ENCODE results near the gene MCF2L2. TPM values are rescaled to one million over a fixed set of nuclear protein-coding genes. Genes with fewer than 3 reads are reported as not detected.

Gene MCF2L2
- total and polyA plus RNA-seq, 7 experiments from 2014 or later, result 0.15 to 4.3 (median 0.47) TPM; not detected in 1

DNA sequence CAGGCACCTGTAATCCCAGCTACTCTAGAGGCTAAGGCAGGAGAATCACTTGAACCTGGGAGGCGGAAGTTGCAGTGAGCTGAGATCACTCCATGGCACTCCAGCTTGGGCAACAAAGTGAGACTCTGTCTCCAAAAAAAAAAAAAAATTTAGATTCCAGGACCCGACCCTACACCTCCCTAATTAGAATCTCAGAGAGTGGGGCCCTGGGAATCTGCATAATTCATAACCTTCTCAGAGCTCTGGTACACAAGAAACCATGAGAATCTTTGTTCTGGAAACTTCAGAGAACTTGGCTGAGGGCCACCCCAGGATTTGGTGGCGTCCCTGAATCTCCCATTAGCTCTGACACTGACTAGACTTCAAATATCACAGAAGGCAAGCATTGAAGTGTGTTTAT, 143.8 kb downstream of the MCF2L2 start:
- no peak overlapping the region for H3K4me3 ChIP-seq (ENCODE audit: low read length)
- Mint-ChIP-seq H3K4me3 (no peak overlapping the region), H3K36me3 (no peaks in the 10 kb centered on the region), H3K9me3 (no peaks in the 10 kb centered on the region), H3K27me3 (no peaks in the 10 kb centered on the region), H3K4me1 (peaks cover 0 to 30% (median 18%) of the 10 kb centered on the region in 7 donors), H3K27ac (peak overlapping the region in 2 of 9 donors; percentile 58 to 82)
- no peak overlapping the region for H3K27ac ChIP-seq (ENCODE audit: low read depth, low read length)
- ATAC-seq (no peak), DNase-seq (no peak)
- POLR2A ChIA-PET, result no interaction called here
- CTCF ChIA-PET, result no interaction called here
- intact Hi-C loops (cut with micrococcal nuclease), result loop anchor here in 1 of 2 donors (2.0 to 10.0 kb wide), 3 partner anchors 14 to 270 kb away; partner anchors contain the start of gene KLHL6
- H3K27me3 ChIP-seq (ENCODE audit: control insufficient read depth in 2 of 2, insufficient read depth in 2 of 2, low read length in 2 of 2), result no peaks in the 10 kb centered on the region
- H3K36me3 ChIP-seq (ENCODE audit: control insufficient read depth in 2 of 3, insufficient read depth in 3 of 3, low read length in 3 of 3), result no peaks in the 10 kb centered on the region
- no peaks in the 10 kb centered on the region for H3K9me3 ChIP-seq (ENCODE audit: control insufficient read depth in 2 of 3, low read length in 3 of 3)
- peaks cover 14 to 19% of the 10 kb centered on the region in 2 donors for H3K4me1 ChIP-seq (ENCODE audit: control insufficient read depth in 2 of 2, insufficient read depth in 2 of 2, low read length in 2 of 2)

DNA sequence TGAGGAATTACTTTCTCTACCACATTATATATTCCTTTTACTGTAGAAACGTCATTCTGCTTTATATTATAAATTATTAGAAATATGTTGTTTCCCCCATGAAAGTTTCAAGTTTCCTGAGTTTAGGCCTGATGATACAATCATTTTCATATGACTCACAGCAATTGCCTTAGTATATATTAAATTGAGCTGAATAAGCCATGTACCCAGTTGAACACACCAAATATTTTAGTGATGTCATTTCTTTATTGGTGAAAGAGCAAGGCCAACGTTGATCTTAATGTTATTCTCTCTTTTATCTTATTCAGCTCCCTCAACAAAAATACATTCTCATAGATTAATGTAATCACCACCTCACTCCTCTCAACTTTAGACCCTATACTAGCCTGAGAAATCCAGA, 144.5 kb downstream of the MCF2L2 start:
- ChIA-PET POLR2A (no interaction called here), CTCF (no interaction called here)
- Histone ChIP-seq H3K36me3 (ENCODE audit: control insufficient read depth in 2 of 3, insufficient read depth in 3 of 3, low read length in 3 of 3) (no peaks in the 10 kb centered on the region), H3K4me3 (ENCODE audit: low read length) (no peak overlapping the region), H3K27me3 (ENCODE audit: control insufficient read depth in 2 of 2, insufficient read depth in 2 of 2, low read length in 2 of 2) (no peaks in the 10 kb centered on the region), H3K4me1 (ENCODE audit: control insufficient read depth in 2 of 2, insufficient read depth in 2 of 2, low read length in 2 of 2) (peaks cover 14 to 19% of the 10 kb centered on the region in 2 donors), H3K9me3 (ENCODE audit: control insufficient read depth in 2 of 3, low read length in 3 of 3) (no peaks in the 10 kb centered on the region), H3K27ac (ENCODE audit: low read depth, low read length) (no peak overlapping the region)
- Mint-ChIP-seq H3K36me3 (no peaks in the 10 kb centered on the region), H3K4me1 (peaks cover 0 to 30% (median 18%) of the 10 kb centered on the region in 7 donors), H3K27me3 (no peaks in the 10 kb centered on the region), H3K27ac (peak overlapping the region in 2 of 9 donors; percentile 46 to 58), H3K4me3 (no peak overlapping the region), H3K9me3 (no peaks in the 10 kb centered on the region)
- DNase-seq (no peak), ATAC-seq (no peak)
- intact Hi-C loops (cut with micrococcal nuclease), result loop anchor here in 1 of 2 donors (2.0 to 10.0 kb wide), 3 partner anchors 13 to 271 kb away; partner anchors contain the start of gene KLHL6

- intact Hi-C loops (cut with micrococcal nuclease), result loop anchor here in 1 of 2 donors (10.0 kb wide), 1 partner anchor 274 kb away; the partner anchor contains the start of gene KLHL6
- H3K27me3 ChIP-seq (ENCODE audit: control insufficient read depth in 2 of 2, insufficient read depth in 2 of 2, low read length in 2 of 2), result no peaks in the 10 kb centered on the region
- CTCF ChIA-PET, result interaction anchor here (1.6 kb wide), 1 partner anchor 101 kb away, joined by 4 read pairs; no protein-coding TSS in a partner anchor
- H3K27ac ChIP-seq (ENCODE audit: low read depth, low read length), result no peak overlapping the region
- peaks cover 0 to 23% (median 14%) of the 10 kb centered on the region in 7 donors for H3K4me1 Mint-ChIP-seq
- no peaks in the 10 kb centered on the region for H3K27me3 Mint-ChIP-seq
- no peaks in the 10 kb centered on the region for H3K9me3 ChIP-seq (ENCODE audit: control insufficient read depth in 2 of 3, low read length in 3 of 3)
- DNase-seq (no peak), ATAC-seq (no peak)
- no peaks in the 10 kb centered on the region for H3K9me3 Mint-ChIP-seq
- H3K36me3 ChIP-seq (ENCODE audit: control insufficient read depth in 2 of 3, insufficient read depth in 3 of 3, low read length in 3 of 3), result no peaks in the 10 kb centered on the region
- no peak overlapping the region for H3K4me3 ChIP-seq (ENCODE audit: low read length)
- no peaks in the 10 kb centered on the region for H3K36me3 Mint-ChIP-seq
- no peak overlapping the region for H3K4me3 Mint-ChIP-seq
- H3K27ac Mint-ChIP-seq, result no peak overlapping the region
- peaks cover 13 to 14% of the 10 kb centered on the region in 2 donors for H3K4me1 ChIP-seq (ENCODE audit: control insufficient read depth in 2 of 2, insufficient read depth in 2 of 2, low read length in 2 of 2)
- POLR2A ChIA-PET, result no interaction called here
Measured at GRCh38 chr3:183281126-183281797, 147.2 kb downstream of the MCF2L2 start.

- H3K9me3 ChIP-seq (ENCODE audit: control insufficient read depth in 2 of 3, low read length in 3 of 3), result no peaks in the 10 kb centered on the region
- no peak overlapping the region for H3K4me3 ChIP-seq (ENCODE audit: low read length)
- Mint-ChIP-seq H3K9me3 (no peaks in the 10 kb centered on the region), H3K4me3 (no peak overlapping the region), H3K27ac (no peak overlapping the region), H3K4me1 (peaks cover 0 to 10% (median 5%) of the 10 kb centered on the region in 7 donors), H3K36me3 (peaks cover 0 to 3% (median 0%) of the 10 kb centered on the region in 5 donors), H3K27me3 (no peaks in the 10 kb centered on the region)
- H3K27me3 ChIP-seq (ENCODE audit: control insufficient read depth in 2 of 2, insufficient read depth in 2 of 2, low read length in 2 of 2), result no peaks in the 10 kb centered on the region
- intact Hi-C loops (cut with micrococcal nuclease), result no loop called here
- CTCF ChIA-PET, result interaction anchor here (0.7 kb wide), 1 partner anchor 104 kb away, joined by 3 read pairs; no protein-coding TSS in a partner anchor
- ATAC-seq (no peak), DNase-seq (no peak)
- no peaks in the 10 kb centered on the region for H3K4me1 ChIP-seq (ENCODE audit: control insufficient read depth in 2 of 2, insufficient read depth in 2 of 2, low read length in 2 of 2)
- H3K27ac ChIP-seq (ENCODE audit: low read depth, low read length), result no peak overlapping the region
- POLR2A ChIA-PET, result no interaction called here
- no peaks in the 10 kb centered on the region for H3K36me3 ChIP-seq (ENCODE audit: control insufficient read depth in 2 of 3, insufficient read depth in 3 of 3, low read length in 3 of 3)
Measured at GRCh38 chr3:183279371-183279770, 149.0 kb downstream of the MCF2L2 start.

GRCh38 chr3:183278479-183279088, 149.8 kb downstream of the MCF2L2 start:
- DNase-seq, result no peak

DNA sequence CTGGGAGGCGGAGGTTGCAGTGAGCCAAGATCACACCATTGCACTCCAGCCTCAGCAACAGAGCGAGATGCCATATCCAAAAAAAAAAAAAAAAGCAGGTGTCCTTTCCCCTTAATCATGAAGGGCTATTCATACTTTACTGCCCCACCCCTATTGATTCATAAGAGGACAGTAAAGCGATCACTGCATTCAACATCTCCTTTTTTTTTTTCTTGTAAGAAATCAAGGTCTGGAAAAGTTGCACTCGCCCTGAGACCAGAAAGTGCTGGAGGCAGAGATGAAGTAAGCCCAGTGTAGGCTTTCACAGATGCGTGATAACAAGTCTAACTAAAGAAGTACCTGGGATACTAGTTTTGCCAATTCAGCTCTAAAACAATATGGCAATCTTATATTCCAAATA, 151.2 kb downstream of the MCF2L2 start:
- no peak for ATAC-seq
- Mint-ChIP-seq H3K36me3 (peaks cover 0 to 3% (median 0%) of the 10 kb centered on the region in 5 donors), H3K27ac (no peak overlapping the region), H3K4me1 (peaks cover 0 to 9% (median 5%) of the 10 kb centered on the region in 7 donors), H3K4me3 (no peak overlapping the region), H3K27me3 (no peaks in the 10 kb centered on the region), H3K9me3 (no peaks in the 10 kb centered on the region)
- Histone ChIP-seq H3K27ac (ENCODE audit: low read depth, low read length) (no peak overlapping the region), H3K9me3 (ENCODE audit: control insufficient read depth in 2 of 3, low read length in 3 of 3) (no peaks in the 10 kb centered on the region), H3K36me3 (ENCODE audit: control insufficient read depth in 2 of 3, insufficient read depth in 3 of 3, low read length in 3 of 3) (no peaks in the 10 kb centered on the region), H3K4me1 (ENCODE audit: control insufficient read depth in 2 of 2, insufficient read depth in 2 of 2, low read length in 2 of 2) (no peaks in the 10 kb centered on the region), H3K4me3 (ENCODE audit: low read length) (no peak overlapping the region), H3K27me3 (ENCODE audit: control insufficient read depth in 2 of 2, insufficient read depth in 2 of 2, low read length in 2 of 2) (no peaks in the 10 kb centered on the region)
- POLR2A ChIA-PET, result no interaction called here
- intact Hi-C loops (cut with micrococcal nuclease), result no loop called here
- CTCF ChIA-PET, result no interaction called here
- DNase-seq, result no peak

More at GRCh38 chr3:183278479-183279088, 149.8 kb downstream of the MCF2L2 start:
- Mint-ChIP-seq H3K27me3 (no peaks in the 10 kb centered on the region), H3K4me1 (peaks cover 0 to 8% (median 4%) of the 10 kb centered on the region in 7 donors), H3K36me3 (peaks cover 0 to 3% (median 0%) of the 10 kb centered on the region in 5 donors), H3K9me3 (no peaks in the 10 kb centered on the region), H3K27ac (no peak overlapping the region), H3K4me3 (no peak overlapping the region)
- ATAC-seq, result no peak
- Histone ChIP-seq H3K4me3 (ENCODE audit: low read length) (no peak overlapping the region), H3K36me3 (ENCODE audit: control insufficient read depth in 2 of 3, insufficient read depth in 3 of 3, low read length in 3 of 3) (no peaks in the 10 kb centered on the region), H3K27ac (ENCODE audit: low read depth, low read length) (no peak overlapping the region), H3K9me3 (ENCODE audit: control insufficient read depth in 2 of 3, low read length in 3 of 3) (no peaks in the 10 kb centered on the region), H3K27me3 (ENCODE audit: control insufficient read depth in 2 of 2, insufficient read depth in 2 of 2, low read length in 2 of 2) (no peaks in the 10 kb centered on the region), H3K4me1 (ENCODE audit: control insufficient read depth in 2 of 2, insufficient read depth in 2 of 2, low read length in 2 of 2) (no peaks in the 10 kb centered on the region)
- ChIA-PET CTCF (interaction anchor here (0.7 kb wide), 1 partner anchor 105 kb away, joined by 3 read pairs; no protein-coding TSS in a partner anchor), POLR2A (no interaction called here)
- intact Hi-C loops (cut with micrococcal nuclease), result no loop called here
